HepG2 (cell line): ENCODE data around the gene CNGA1. TPM values are rescaled to one million over a fixed set of nuclear protein-coding genes. Genes with fewer than 3 reads are reported as not detected.

Experiments used
- FOXP4 ChIP-seq: sonication (generic); formaldehyde crosslinking; IDR thresholded peaks from 2 replicates; pipeline ENCODE4 v1.4.0; 2020; ENCODE audit warnings: missing genetic modification reagents
- HMGA1 ChIP-seq: sonication (generic); formaldehyde crosslinking; conservative IDR thresholded peaks from 2 replicates; pipeline ENCODE4 v1.4.0; 2020; ENCODE audit warnings: missing genetic modification reagents
- HMGXB3 ChIP-seq: sonication (generic); formaldehyde crosslinking; IDR thresholded peaks from 2 replicates; pipeline ENCODE4 v1.4.0; 2020; ENCODE audit warnings: missing genetic modification reagents, borderline replicate concordance
- RBFOX2 ChIP-seq: fragments of 200-400 bp; formaldehyde crosslinking; IDR thresholded peaks from 2 replicates; pipeline ENCODE4 v1.6.1; 2017; ENCODE audit warnings: low read depth, mild to moderate bottlenecking, low read length
- ZNF558 ChIP-seq: sonication (generic); formaldehyde crosslinking; IDR thresholded peaks from 2 replicates; pipeline ENCODE4 v1.9.0; 2022; ENCODE audit warnings: mild to moderate bottlenecking, missing genetic modification reagents, borderline replicate concordance
- ZNF776 ChIP-seq: sonication (generic); formaldehyde crosslinking; IDR thresholded peaks from 2 replicates; pipeline ENCODE4 v1.4.0; 2020; ENCODE audit warnings: mild to moderate bottlenecking, missing genetic modification reagents
- ZNF777 ChIP-seq: sonication (generic); formaldehyde crosslinking; IDR thresholded peaks from 2 replicates; pipeline ENCODE4 v1.4.0; 2020; ENCODE audit warnings: missing genetic modification reagents
- ZSCAN31 ChIP-seq: sonication (generic); formaldehyde crosslinking; IDR thresholded peaks from 2 replicates; pipeline ENCODE4 v1.5.0; 2020; ENCODE audit warnings: low read depth, mild to moderate bottlenecking, missing genetic modification reagents
- ZZZ3 ChIP-seq: sonication (generic); formaldehyde crosslinking; IDR thresholded peaks from 2 replicates; pipeline ENCODE4 v1.4.0; 2020; ENCODE audit warnings: missing genetic modification reagents, mild to moderate bottlenecking, borderline replicate concordance
- polyA plus RNA-seq, 8 experiments: library from polyadenylated mRNA; depleted of rRNA in 3 of 8; stranded (reverse) in 7 of 8; unstranded in 1 of 8; fragments of >200 nt; fragmentation: Illumina TruSeq in 4 of 8; extraction: Trizol in 4 of 8; gene quantifications; 2 replicates each; pipeline versions ENCODE4 v1.2.1 to v1.2.3, GENCODE V29; 2011 to 2016; ENCODE audit warnings: low read depth in 4 of 8, missing spikeins in 1 of 8, mixed read lengths in 1 of 8; ENCODE audit not compliant: insufficient read depth in 1 of 8
- total RNA-seq, 5 experiments: library from RNA; depleted of rRNA; stranded (reverse); fragments of >200 nt; fragmentation: Illumina TruSeq; extraction: Trizol; gene quantifications; 2 replicates each; pipeline ENCODE4 v1.2.3, GENCODE V29; 2016; ENCODE audit warnings: low read depth in 1 of 5

The CNGA1 gene
- total and polyA plus RNA-seq, 2 of the 13 experiments (the other 11 are each of a cell fraction or from before 2014, with no cell fraction given) = 0.22 to 0.40 TPM

GRCh38 chr4:47907089-47907646, 109.3 kb downstream of the CNGA1 start (continued):
- TF ChIP-seq HMGXB3 (CRISPR knock-in tag) (no peak), HMGA1 (no peak), ZSCAN31 (CRISPR knock-in tag) (no peak), RBFOX2 (no peak), FOXP4 (CRISPR knock-in tag) (no peak), ZNF558 (CRISPR knock-in tag) (no peak), ZZZ3 (no peak), ZNF777 (CRISPR knock-in tag) (no peak), ZNF776 (no peak)
